RWPE1 (cell line): ENCODE measurements around the gene MAGI1.

Experiments used
- CTCF ChIA-PET: fragments of 350-600 bp; sonication (Branson Sonifier 250); formaldehyde crosslinking; extraction: SDS; loops from one replicate; lab custom pipeline; 2021; lab: Yijun Ruan, JAX
- POLR2A ChIA-PET: fragments of 400-600 bp; formaldehyde crosslinking; extraction: SDS; loops from one replicate; lab custom pipeline; 2020; ENCODE audit warnings: antibody characterized with exemption; ENCODE audit not compliant: low non-redundant PET; lab: Yijun Ruan, JAX
- DNase-seq: peaks from one replicate; pipeline ENCODE4 v3.0.0; 2012; ENCODE audit warnings: low spot score
- H3K27ac ChIP-seq: fragments of 450-650 bp; 2 replicates; pipeline ENCODE4 v1.5.1; 2017
- TF ChIP-seq, protein P1 (sequence below): fragments of 450-650 bp; conservative IDR thresholded peaks from 2 replicates; pipeline ENCODE4 v1.5.1; 2017; ENCODE audit warnings: low read depth, mild to moderate bottlenecking

Gene MAGI1

DNA sequence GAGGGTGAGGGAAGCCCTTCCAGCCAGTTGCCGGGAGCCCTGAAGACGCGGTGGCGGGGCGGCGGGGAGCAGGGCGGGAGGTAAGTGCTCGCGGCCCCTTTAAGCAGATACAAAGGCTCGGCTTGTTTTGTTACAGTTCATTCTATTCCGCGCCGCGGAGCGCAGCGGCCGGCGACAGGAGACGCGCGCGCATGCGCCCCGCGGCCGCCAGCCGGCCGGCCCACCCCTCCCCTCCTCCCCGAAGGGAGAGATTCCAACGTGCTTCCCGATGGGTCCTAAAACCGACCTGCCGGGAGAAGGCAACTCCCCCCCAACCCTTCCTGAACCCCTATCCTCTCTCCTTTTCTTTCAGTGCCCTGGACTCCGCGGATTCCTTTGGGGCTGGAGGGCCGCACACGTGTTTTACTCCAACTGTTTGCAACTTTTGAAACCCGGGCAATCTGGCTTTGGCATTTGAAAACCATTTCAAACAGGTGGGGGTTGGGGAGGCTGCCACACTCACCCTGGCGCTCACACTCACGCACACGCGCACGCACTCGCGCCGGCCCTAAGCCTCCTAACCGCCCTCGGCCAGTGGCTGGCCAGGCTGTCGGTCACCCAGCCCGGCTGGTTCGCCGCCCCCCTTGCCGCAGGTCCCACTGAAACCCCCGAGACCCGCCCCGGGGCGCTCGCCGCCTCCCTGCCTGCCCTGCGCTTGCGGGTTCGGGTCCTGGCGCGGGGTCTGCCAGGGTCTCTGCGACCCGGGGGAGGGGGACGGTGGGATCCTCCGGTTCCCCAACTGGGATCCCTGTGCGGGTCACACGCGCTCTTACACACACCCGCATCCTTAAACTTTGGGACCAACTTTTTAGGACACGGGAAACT lies at the start of gene MAGI1:
Gene MAGI1, minus strand, starts transcription at position 193 of the 864 bp plus-strand sequence. CDS start 610 bp downstream, outside the sequence.
- POLR2A ChIA-PET, result no interaction called here
- H3K27ac ChIP-seq, result peak within 1 kb of the TSS; percentile 96
- CTCF ChIA-PET, result no interaction called here
- TF ChIP-seq, protein P1, sequence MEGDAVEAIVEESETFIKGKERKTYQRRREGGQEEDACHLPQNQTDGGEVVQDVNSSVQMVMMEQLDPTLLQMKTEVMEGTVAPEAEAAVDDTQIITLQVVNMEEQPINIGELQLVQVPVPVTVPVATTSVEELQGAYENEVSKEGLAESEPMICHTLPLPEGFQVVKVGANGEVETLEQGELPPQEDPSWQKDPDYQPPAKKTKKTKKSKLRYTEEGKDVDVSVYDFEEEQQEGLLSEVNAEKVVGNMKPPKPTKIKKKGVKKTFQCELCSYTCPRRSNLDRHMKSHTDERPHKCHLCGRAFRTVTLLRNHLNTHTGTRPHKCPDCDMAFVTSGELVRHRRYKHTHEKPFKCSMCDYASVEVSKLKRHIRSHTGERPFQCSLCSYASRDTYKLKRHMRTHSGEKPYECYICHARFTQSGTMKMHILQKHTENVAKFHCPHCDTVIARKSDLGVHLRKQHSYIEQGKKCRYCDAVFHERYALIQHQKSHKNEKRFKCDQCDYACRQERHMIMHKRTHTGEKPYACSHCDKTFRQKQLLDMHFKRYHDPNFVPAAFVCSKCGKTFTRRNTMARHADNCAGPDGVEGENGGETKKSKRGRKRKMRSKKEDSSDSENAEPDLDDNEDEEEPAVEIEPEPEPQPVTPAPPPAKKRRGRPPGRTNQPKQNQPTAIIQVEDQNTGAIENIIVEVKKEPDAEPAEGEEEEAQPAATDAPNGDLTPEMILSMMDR, result no peak
- peak; percentile 93 for DNase-seq

DNA sequence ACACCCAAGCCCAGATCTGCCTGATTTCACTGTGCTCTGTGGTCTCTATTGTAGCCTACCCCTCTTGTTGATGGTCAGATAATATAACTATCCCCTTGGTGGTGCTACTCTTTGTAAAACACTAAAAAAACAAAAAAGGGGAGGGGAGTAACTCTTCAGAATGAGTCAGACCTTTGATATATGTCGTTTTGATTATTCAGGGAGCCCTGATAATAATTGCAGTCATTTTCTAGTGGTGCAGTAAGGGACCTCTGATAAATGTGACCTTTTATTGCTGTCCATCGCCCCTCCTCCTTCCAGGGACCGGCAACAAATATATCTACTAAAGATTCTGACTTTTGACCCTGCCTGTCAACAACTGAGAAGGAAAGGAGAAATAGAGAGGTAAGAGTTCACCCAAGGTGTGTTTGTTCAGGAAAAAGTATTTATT lies 45.1 kb upstream of the MAGI1 start:
- POLR2A ChIA-PET, result no interaction called here
- TF ChIP-seq, protein P1, result no peak
- no peak for DNase-seq

DNA sequence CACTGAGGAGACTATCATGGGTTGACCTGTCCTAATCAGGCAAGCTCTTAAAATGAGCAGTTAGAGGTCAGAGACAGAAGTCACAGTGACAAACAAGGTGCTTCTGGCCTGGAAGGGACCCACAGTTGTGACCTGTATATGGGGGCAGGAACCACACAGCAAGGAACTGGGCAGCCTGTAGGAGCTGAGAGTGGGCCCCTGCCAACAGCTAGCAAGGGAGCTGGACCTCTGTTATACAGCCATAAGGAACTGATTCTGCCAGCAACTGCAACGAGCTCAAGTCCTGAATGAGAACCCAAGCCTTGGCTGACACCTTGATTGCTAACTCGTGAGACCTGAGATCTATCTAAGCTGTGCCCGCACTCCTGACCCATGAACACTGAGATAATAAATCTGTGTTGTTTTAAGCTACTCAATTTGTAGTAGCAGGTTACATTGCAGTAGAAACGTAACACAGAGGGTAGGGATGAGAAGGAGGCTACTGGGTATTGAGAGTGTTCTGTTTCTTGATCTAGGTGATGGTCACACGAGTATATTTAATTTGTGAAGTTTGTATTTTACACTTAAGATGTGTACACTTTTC lies 44.5 kb upstream of the MAGI1 start:
- ChIA-PET CTCF (no interaction called here), POLR2A (no interaction called here)
- DNase-seq, result no peak
- TF ChIP-seq, protein P1, result no peak
- H3K27ac ChIP-seq, result no peak overlapping the region

More for the DNA sequence above, 45.1 kb upstream of the MAGI1 start:
- CTCF ChIA-PET, result no interaction called here
- H3K27ac ChIP-seq, result no peak overlapping the region

DNA sequence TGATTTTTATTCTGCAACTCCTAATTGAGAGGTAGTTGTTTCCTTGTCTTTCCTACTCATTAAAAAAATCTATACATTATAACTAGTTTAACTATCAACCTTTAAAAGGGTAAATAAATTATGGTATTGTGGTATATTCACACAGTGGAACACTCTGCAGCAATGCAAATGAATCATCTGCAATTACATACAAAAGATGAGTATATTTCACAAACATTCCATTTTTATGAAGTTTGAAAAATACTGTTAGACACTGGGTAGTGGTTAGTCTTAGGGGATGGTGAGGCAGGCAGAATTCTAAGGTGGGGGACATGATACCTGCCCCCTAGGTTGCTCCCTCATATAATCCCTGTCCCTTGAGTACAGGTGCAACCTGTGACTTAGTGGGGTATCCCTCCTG lies 44.0 kb upstream of the MAGI1 start:
- TF ChIP-seq, protein P1, result no peak
- DNase-seq, result no peak
- no peak overlapping the region for H3K27ac ChIP-seq
- ChIA-PET POLR2A (no interaction called here), CTCF (no interaction called here)

DNA sequence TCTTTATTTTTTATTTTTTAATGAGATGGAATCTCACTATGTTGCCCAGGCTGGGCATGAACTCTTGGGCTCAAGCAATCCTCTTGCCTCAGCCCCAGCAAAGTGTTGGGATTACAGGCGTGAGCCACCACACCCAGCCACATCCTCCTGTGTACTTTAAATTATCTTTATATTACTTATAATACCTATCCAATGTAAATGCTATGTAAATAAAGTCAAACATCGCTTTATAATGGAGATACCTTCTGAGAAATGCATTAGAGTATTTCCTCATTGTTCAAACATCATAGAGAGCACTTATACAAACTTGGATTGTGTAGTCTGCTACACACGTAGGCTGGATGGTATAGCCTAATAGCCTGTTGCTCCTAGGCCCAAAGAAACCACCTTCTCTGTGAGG lies 41.4 kb upstream of the MAGI1 start:
- POLR2A ChIA-PET, result no interaction called here
- no peak overlapping the region for H3K27ac ChIP-seq
- DNase-seq, result no peak
- TF ChIP-seq, protein P1, result no peak
- CTCF ChIA-PET, result no interaction called here

DNA sequence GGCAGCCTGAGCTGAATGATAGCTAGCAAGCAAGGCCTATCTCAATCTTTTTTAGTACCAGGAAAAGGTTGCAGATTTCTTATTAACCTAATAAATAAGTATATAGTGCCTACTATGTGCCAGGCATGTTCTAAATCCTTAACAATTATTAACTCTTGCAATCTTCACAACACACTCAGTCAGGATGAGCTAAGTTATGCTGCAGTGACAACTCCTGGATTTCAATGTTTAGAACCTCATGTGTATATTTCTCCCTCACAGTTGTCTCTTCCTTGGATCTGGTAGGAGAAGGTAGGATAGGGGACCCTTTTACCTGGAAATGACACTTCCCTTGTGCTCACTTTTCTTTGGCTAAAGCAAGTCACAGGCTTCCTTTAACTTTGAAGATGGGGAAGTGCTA lies 39.3 kb upstream of the MAGI1 start:
- no peak overlapping the region for H3K27ac ChIP-seq
- ChIA-PET CTCF (no interaction called here), POLR2A (no interaction called here)
- TF ChIP-seq, protein P1, result no peak
- no peak for DNase-seq
